GM10248 (cell line): ENCODE measurements around the gene DNM1.
"Not testable (repeated sequence)": the region's sequence is repeated elsewhere in the genome, so short reads cannot be mapped to it uniquely, and the experiment has no call there.

Experiments
- CTCF ChIA-PET: fragments of 300-600 bp; sonication (Branson Sonifier 250); formaldehyde crosslinking; extraction: SDS; loops from one replicate; lab custom pipeline; 2021; ENCODE audit warnings: antibody characterized with exemption; lab: Yijun Ruan, JAX
- POLR2A ChIA-PET: fragments of 350-650 bp; sonication (Branson Sonifier 250); formaldehyde crosslinking; extraction: SDS; loops from one replicate; lab custom pipeline; 2020; ENCODE audit warnings: antibody characterized with exemption; lab: Yijun Ruan, JAX
- DNase-seq: peaks from one replicate; pipeline ENCODE4 v3.0.0; 2012; ENCODE audit errors: extremely low spot score
- CTCF ChIP-seq: IDR thresholded peaks from 2 replicates; pipeline ENCODE4 v1.5.1; 2012; ENCODE audit warnings: mild to moderate bottlenecking, low read depth; ENCODE audit errors: extremely low read depth, missing control alignments, control extremely low read depth

Gene DNM1

GRCh38 chr9:128174062-128174461, 29.1 kb upstream of the DNM1 start:
- CTCF ChIA-PET, result interaction anchor here (1.0 to 1.3 kb wide), 2 partner anchors 10 to 12 kb away, joined by 4 to 6 read pairs; no protein-coding TSS in a partner anchor
- no peak for TF ChIP-seq CTCF
- DNase-seq, result no peak
- POLR2A ChIA-PET, result no interaction called here

GRCh38 chr9:128175102-128175563, 28.0 kb upstream of the DNM1 start:
- CTCF ChIA-PET, result interaction anchor here (1.0 to 1.5 kb wide), 3 partner anchors 9 to 19 kb away, joined by 3 to 6 read pairs (median 4); no protein-coding TSS in a partner anchor
- no peak for TF ChIP-seq CTCF
- POLR2A ChIA-PET, result interaction anchor here (0.6 kb wide), 1 partner anchor 9 kb away, joined by 3 read pairs; no protein-coding TSS in a partner anchor
- DNase-seq, result no peak

- POLR2A ChIA-PET, result no interaction called here
- no peak for TF ChIP-seq CTCF
- no peak for DNase-seq
- CTCF ChIA-PET, result interaction anchor here (1.3 to 1.5 kb wide), 2 partner anchors 8 to 19 kb away, joined by 3 to 6 read pairs; no protein-coding TSS in a partner anchor
Measured at GRCh38 chr9:128175726-128176125, 27.5 kb upstream of the DNM1 start.

- ChIA-PET CTCF (interaction anchor here (1.4 kb wide), 1 partner anchor 12 kb away, joined by 6 read pairs; no protein-coding TSS in a partner anchor), POLR2A (no interaction called here)
- DNase-seq, result no peak
- no peak for TF ChIP-seq CTCF
Measured at GRCh38 chr9:128178806-128179431, 24.3 kb upstream of the DNM1 start.

- no peak for DNase-seq
- CTCF ChIA-PET, result interaction anchor here (1.4 kb wide), 1 partner anchor 11 kb away, joined by 6 read pairs; no protein-coding TSS in a partner anchor
- POLR2A ChIA-PET, result no interaction called here
- TF ChIP-seq CTCF, result no peak
Measured at GRCh38 chr9:128180001-128180400, 23.2 kb upstream of the DNM1 start.

- CTCF ChIA-PET, result interaction anchor here (1.4 kb wide), 1 partner anchor 10 kb away, joined by 6 read pairs; no protein-coding TSS in a partner anchor
- no peak for TF ChIP-seq CTCF
- POLR2A ChIA-PET, result no interaction called here
Measured at GRCh38 chr9:128180447-128180846, 22.7 kb upstream of the DNM1 start.

GRCh38 chr9:128181480-128181879, 21.7 kb upstream of the DNM1 start:
- DNase-seq, POLR2A ChIA-PET: not testable (repeated sequence)
- CTCF ChIA-PET, result interaction anchor here (0.8 kb wide), 1 partner anchor 9 kb away, joined by 4 read pairs; the partner anchor contains the start of gene CIZ1

More at GRCh38 chr9:128180447-128180846, 22.7 kb upstream of the DNM1 start:
- no peak for DNase-seq
